GM19099 (cell line): ENCODE results near the gene KLHL29.

ENCODE experiments used
- POLR2A ChIP-seq: IDR thresholded peaks from 3 replicates; pipeline ENCODE4 v1.6.1; 2011; ENCODE audit warnings: low read depth; ENCODE audit not compliant: insufficient read length; ENCODE audit errors: extremely low read depth

The KLHL29 gene

GRCh38 chr2:23507267-23508065 lies 122.5 kb downstream of the KLHL29 start:
- TF ChIP-seq POLR2A: no peak

- TF ChIP-seq POLR2A: no peak
Observed at GRCh38 chr2:23508066-23508390, 123.0 kb downstream of the KLHL29 start.

- no peak for TF ChIP-seq POLR2A
Observed at GRCh38 chr2:23509103-23509502, 124.1 kb downstream of the KLHL29 start.

GRCh38 chr2:23509596-23510292 lies 124.8 kb downstream of the KLHL29 start:
- TF ChIP-seq POLR2A: no peak

GRCh38 chr2:23510471-23510870 lies 125.5 kb downstream of the KLHL29 start:
- TF ChIP-seq POLR2A: no peak

GRCh38 chr2:23512778-23513177 lies 127.8 kb downstream of the KLHL29 start:
- no peak for TF ChIP-seq POLR2A

- TF ChIP-seq POLR2A: no peak
Observed at GRCh38 chr2:23513245-23513871, 128.4 kb downstream of the KLHL29 start.

- TF ChIP-seq POLR2A: no peak
Observed at GRCh38 chr2:23513872-23514793, 129.2 kb downstream of the KLHL29 start.

- no peak for TF ChIP-seq POLR2A
Observed at GRCh38 chr2:23516520-23517256, 131.7 kb downstream of the KLHL29 start.

- TF ChIP-seq POLR2A: no peak
Observed at GRCh38 chr2:23518481-23519333, 133.7 kb downstream of the KLHL29 start.

GRCh38 chr2:23519334-23519651 lies 134.3 kb downstream of the KLHL29 start:
- TF ChIP-seq POLR2A: no peak

GRCh38 chr2:23520256-23520655 lies 135.3 kb downstream of the KLHL29 start:
- no peak for TF ChIP-seq POLR2A

- no peak for TF ChIP-seq POLR2A
Observed at GRCh38 chr2:23521060-23521459, 136.1 kb downstream of the KLHL29 start.

GRCh38 chr2:23522726-23523372 lies 137.9 kb downstream of the KLHL29 start:
- TF ChIP-seq POLR2A: no peak
